Neural progenitor cell (in vitro differentiated cells): ENCODE data around the gene EAPP. TPM values are rescaled to one million over a fixed set of nuclear protein-coding genes. Genes with fewer than 3 reads are reported as not detected.
"Not testable (repeated sequence)": the region's sequence is repeated elsewhere in the genome, so short reads cannot be mapped to it uniquely, and the experiment has no call there.

ENCODE experiments used
- DNase-seq: peaks from one replicate; pipeline ENCODE4 v3.0.0-alpha.2; 2016; ENCODE audit warnings: low spot score
- H2AFZ ChIP-seq: fragments of 200-600 bp; sonication (generic); replicated peaks from 2 replicates; pipeline ENCODE4 v1.6.1; 2016; ENCODE audit warnings: antibody characterized with exemption
- H3F3A ChIP-seq: fragments of 200-600 bp; sonication (generic); 2 replicates; pipeline ENCODE4 v1.6.1; 2016; ENCODE audit warnings: antibody characterized with exemption, low read depth
- H3K27ac ChIP-seq: fragments of 200-600 bp; sonication (generic); 2 replicates; pipeline ENCODE4 v1.5.1; 2016; ENCODE audit warnings: mild to moderate bottlenecking
- H3K27me3 ChIP-seq: fragments of 200-600 bp; sonication (generic); 2 replicates; pipeline ENCODE4 v1.6.1; 2016; ENCODE audit warnings: mild to moderate bottlenecking, moderate library complexity
- H3K36me3 ChIP-seq: fragments of 200-600 bp; sonication (generic); 2 replicates; pipeline ENCODE4 v1.5.1; 2016
- H3K4me1 ChIP-seq: fragments of 200-600 bp; sonication (generic); 2 replicates; pipeline ENCODE4 v1.6.1; 2016; ENCODE audit warnings: mixed run types
- H3K4me2 ChIP-seq: fragments of 200-600 bp; sonication (generic); 2 replicates; pipeline ENCODE4 v1.6.1; 2016
- H3K4me3 ChIP-seq: fragments of 200-600 bp; sonication (generic); 2 replicates; pipeline ENCODE4 v1.5.1; 2016
- H3K79me2 ChIP-seq: fragments of 200-600 bp; sonication (generic); 2 replicates; pipeline ENCODE4 v1.6.1; 2016; ENCODE audit warnings: low read depth
- H3K9ac ChIP-seq: fragments of 200-600 bp; sonication (generic); 2 replicates; pipeline ENCODE4 v1.6.1; 2016
- H3K9me3 ChIP-seq: fragments of 200-600 bp; sonication (generic); 2 replicates; pipeline ENCODE4 v1.5.1; 2016; ENCODE audit warnings: low read depth
- H4K20me1 ChIP-seq: fragments of 200-600 bp; sonication (generic); 2 replicates; pipeline ENCODE4 v1.6.1; 2016; ENCODE audit warnings: low read depth
- H3K27ac Mint-ChIP-seq: 3 replicates; pipeline ENCODE4 v1.8.0; 2021; ENCODE audit warnings: mixed read lengths
- H3K27me3 Mint-ChIP-seq: 2 replicates; pipeline ENCODE4 v1.8.0; 2022; ENCODE audit warnings: low read depth, mild to moderate bottlenecking, inconsistent platforms, moderate library complexity, mixed read lengths; ENCODE audit not compliant: insufficient read depth
- H3K36me3 Mint-ChIP-seq: 3 replicates; pipeline ENCODE4 v1.8.0; 2021; ENCODE audit warnings: mixed read lengths
- H3K4me1 Mint-ChIP-seq: 3 replicates; pipeline ENCODE4 v1.8.0; 2021; ENCODE audit warnings: mixed read lengths
- H3K4me3 Mint-ChIP-seq: 3 replicates; pipeline ENCODE4 v1.8.0; 2021; ENCODE audit warnings: mild to moderate bottlenecking, moderate library complexity, mixed read lengths
- H3K9me3 Mint-ChIP-seq: 3 replicates; pipeline ENCODE4 v1.8.0; 2020; ENCODE audit warnings: mixed read lengths
- EZH2 ChIP-seq: fragments of 200-600 bp; sonication (generic); IDR thresholded peaks from 2 replicates; pipeline ENCODE4 v1.6.1; 2017; ENCODE audit warnings: antibody characterized with exemption, mild to moderate bottlenecking, moderate library complexity
- EZH2phosphoT487 ChIP-seq: fragments of 200-600 bp; sonication (generic); IDR thresholded peaks from 2 replicates; pipeline ENCODE4 v1.6.1; 2017; ENCODE audit warnings: antibody characterized with exemption
- total RNA-seq: library from RNA; depleted of rRNA; stranded (reverse); fragments of >200 nt; gene quantifications from 2 replicates; pipeline ENCODE4 v1.2.3, GENCODE V29; 2015; ENCODE audit warnings: low replicate concordance
- TF ChIP-seq, protein P1 (sequence below): fragments of 200-600 bp; sonication (generic); IDR thresholded peaks from 2 replicates; pipeline ENCODE4 v1.5.1; 2017; ENCODE audit warnings: antibody characterized with exemption, mild to moderate bottlenecking

EAPP gene
- total RNA-seq, 1 donor from 2014 or later = 79.6 TPM

DNA sequence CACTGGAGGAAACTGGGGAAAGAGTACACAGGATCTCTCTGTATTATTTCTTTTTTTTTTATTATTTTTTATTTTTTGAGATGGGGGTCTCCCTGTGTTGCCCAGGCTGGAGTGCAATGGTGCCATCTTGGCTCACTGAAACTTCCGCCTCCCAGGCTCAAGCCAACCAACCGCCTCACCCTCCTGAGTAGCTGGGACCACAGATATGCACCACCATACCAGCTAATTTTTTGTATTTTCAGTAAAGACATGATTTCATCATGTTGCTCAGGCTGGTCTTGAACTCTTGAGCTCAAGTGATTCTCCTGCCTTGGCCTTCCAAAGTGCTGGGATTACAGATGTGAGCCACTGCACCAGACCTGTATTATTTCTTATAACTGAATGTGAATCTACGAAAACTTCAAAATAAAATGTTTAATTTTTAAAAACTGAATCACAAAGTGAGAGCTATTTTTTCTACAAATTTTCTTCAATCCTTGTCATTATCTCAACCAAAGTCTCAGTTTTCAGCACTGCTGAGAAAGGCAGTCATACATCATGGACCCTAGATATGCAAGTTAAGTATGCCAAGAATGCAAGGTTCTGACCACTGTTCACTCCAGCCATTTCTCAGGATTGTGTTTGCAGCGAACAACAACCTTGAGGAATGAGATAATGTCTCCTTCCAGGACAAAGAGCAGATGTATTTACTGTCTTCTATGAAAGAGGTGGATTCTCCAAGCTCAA lies 2.4 kb downstream of the EAPP start:
- no peaks in the 10 kb centered on the region for H3K9me3 Mint-ChIP-seq
- TF ChIP-seq EZH2 (no peak), EZH2phosphoT487 (no peak)
- TF ChIP-seq, protein P1, sequence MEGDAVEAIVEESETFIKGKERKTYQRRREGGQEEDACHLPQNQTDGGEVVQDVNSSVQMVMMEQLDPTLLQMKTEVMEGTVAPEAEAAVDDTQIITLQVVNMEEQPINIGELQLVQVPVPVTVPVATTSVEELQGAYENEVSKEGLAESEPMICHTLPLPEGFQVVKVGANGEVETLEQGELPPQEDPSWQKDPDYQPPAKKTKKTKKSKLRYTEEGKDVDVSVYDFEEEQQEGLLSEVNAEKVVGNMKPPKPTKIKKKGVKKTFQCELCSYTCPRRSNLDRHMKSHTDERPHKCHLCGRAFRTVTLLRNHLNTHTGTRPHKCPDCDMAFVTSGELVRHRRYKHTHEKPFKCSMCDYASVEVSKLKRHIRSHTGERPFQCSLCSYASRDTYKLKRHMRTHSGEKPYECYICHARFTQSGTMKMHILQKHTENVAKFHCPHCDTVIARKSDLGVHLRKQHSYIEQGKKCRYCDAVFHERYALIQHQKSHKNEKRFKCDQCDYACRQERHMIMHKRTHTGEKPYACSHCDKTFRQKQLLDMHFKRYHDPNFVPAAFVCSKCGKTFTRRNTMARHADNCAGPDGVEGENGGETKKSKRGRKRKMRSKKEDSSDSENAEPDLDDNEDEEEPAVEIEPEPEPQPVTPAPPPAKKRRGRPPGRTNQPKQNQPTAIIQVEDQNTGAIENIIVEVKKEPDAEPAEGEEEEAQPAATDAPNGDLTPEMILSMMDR = no peak
- H3F3A ChIP-seq = peaks cover 9% of the 10 kb centered on the region
- H3K36me3 ChIP-seq = peaks cover 6% of the 10 kb centered on the region
- H4K20me1 ChIP-seq = no peaks in the 10 kb centered on the region
- no peak overlapping the region for H3K4me3 ChIP-seq
- H3K9me3 ChIP-seq = no peaks in the 10 kb centered on the region
- H3K4me1 ChIP-seq = peaks cover 11% of the 10 kb centered on the region
- H3K27ac Mint-ChIP-seq = no peak overlapping the region
- no peak overlapping the region for H3K9ac ChIP-seq
- H2AFZ ChIP-seq = no peak overlapping the region
- H3K4me2 ChIP-seq = no peak overlapping the region
- peaks cover 2% of the 10 kb centered on the region for H3K27me3 Mint-ChIP-seq
- peaks cover 15% of the 10 kb centered on the region for H3K4me1 Mint-ChIP-seq
- peaks cover 11% of the 10 kb centered on the region for H3K36me3 Mint-ChIP-seq
- peak overlapping the region; percentile 29 for H3K27ac ChIP-seq
- H3K4me3 Mint-ChIP-seq = peak overlapping the region; percentile 41
- no peaks in the 10 kb centered on the region for H3K27me3 ChIP-seq
- no peak for DNase-seq
- peaks cover 30% of the 10 kb centered on the region for H3K79me2 ChIP-seq

DNA sequence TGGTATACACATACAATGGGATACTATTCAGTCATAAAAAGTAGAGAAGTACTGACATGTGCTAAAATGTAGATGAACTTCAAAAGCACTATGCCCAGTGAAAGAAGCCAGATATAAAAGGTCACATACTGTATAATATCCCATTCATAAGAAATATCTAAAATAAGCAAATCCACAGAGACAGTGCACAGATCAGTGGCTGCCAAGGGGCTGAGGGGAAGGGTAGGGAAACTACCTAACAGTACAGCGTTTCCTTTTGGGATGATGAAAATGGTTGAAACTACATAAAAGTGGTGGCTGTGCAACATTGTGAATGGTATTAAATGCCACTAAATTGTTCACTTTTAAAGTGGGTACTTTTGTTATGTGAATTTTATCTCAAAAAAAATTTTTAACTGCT lies 11.9 kb downstream of the EAPP start:
- Mint-ChIP-seq H3K9me3 (no peaks in the 10 kb centered on the region), H3K4me3 (no peak overlapping the region), H3K27ac (no peak overlapping the region), H3K36me3 (peaks cover 24% of the 10 kb centered on the region), H3K27me3 (no peaks in the 10 kb centered on the region), H3K4me1 (no peaks in the 10 kb centered on the region)
- no peak for DNase-seq
- TF ChIP-seq EZH2 (no peak), EZH2phosphoT487 (no peak)
- TF ChIP-seq, protein P1 = no peak
- Histone ChIP-seq H3K4me2 (no peak overlapping the region), H3K9ac (no peak overlapping the region), H4K20me1 (no peaks in the 10 kb centered on the region), H3K27me3 (no peaks in the 10 kb centered on the region), H2AFZ (no peak overlapping the region), H3K36me3 (peaks cover 3% of the 10 kb centered on the region), H3K9me3 (no peaks in the 10 kb centered on the region), H3K27ac (no peak overlapping the region), H3K4me3 (no peak overlapping the region), H3K79me2 (no peaks in the 10 kb centered on the region), H3F3A (no peaks in the 10 kb centered on the region), H3K4me1 (no peaks in the 10 kb centered on the region)

DNA sequence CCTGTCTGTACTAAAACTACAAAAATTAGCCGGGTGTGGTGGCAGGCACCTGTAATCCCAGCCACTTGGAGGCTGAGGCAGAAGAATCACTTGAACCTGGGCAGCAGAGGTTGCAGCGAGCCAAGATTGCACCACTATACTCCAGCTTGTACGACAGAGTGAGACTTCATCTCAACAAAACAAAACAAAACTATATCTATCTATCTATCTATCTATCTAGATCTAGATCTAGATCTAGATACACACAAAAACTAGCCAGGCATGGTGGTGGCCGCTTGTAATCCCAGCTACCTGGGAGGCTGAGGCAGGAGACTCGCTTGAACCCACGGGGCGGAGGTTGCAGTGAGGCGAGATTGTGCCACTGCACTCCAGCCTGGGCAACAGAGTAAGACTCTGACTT lies 15.3 kb downstream of the EAPP start:
- not testable (repeated sequence) for H3F3A ChIP-seq, H3K27ac ChIP-seq, H3K9me3 Mint-ChIP-seq, H3K9me3 ChIP-seq, H3K4me3 Mint-ChIP-seq, H3K4me1 Mint-ChIP-seq, H3K27ac Mint-ChIP-seq, H3K4me2 ChIP-seq, H3K27me3 ChIP-seq, H3K9ac ChIP-seq, H3K27me3 Mint-ChIP-seq, DNase-seq, H3K36me3 ChIP-seq, H3K79me2 ChIP-seq, H3K4me3 ChIP-seq, H3K4me1 ChIP-seq, H4K20me1 ChIP-seq, H2AFZ ChIP-seq
- peaks cover 37% of the 10 kb centered on the region for H3K36me3 Mint-ChIP-seq

DNA sequence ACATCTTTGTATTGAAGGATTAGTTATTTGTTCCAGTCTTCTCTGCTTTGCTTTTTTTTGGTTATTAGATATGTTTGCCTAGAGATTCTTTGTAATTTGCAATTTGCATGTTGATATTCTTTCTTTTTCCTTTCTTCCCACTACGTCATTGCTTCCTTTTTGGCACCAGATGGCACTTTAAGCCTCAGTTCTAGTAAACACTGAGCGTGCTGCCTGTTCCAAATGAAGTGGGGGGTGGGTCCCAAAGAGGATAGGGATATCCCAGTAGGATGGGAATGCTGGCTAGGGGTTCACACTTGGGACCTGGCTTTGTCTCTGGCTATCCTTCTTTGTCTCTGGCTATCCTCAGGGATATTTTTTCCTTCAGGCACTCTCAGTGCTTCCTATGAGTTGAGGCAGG lies 17.0 kb downstream of the EAPP start:
- Histone ChIP-seq H2AFZ (no peak overlapping the region), H3K4me1 (no peaks in the 10 kb centered on the region), H3K36me3 (no peaks in the 10 kb centered on the region), H3K9ac (no peak overlapping the region), H3F3A (no peaks in the 10 kb centered on the region), H3K27ac (no peak overlapping the region), H3K9me3 (no peaks in the 10 kb centered on the region), H3K4me2 (no peak overlapping the region), H3K27me3 (no peaks in the 10 kb centered on the region), H3K4me3 (no peak overlapping the region), H4K20me1 (no peaks in the 10 kb centered on the region), H3K79me2 (no peaks in the 10 kb centered on the region)
- H3K27ac Mint-ChIP-seq = no peak overlapping the region
- no peak for DNase-seq
- TF ChIP-seq, protein P1 = no peak
- no peak for TF ChIP-seq EZH2
- H3K36me3 Mint-ChIP-seq = peaks cover 43% of the 10 kb centered on the region
- H3K4me3 Mint-ChIP-seq = no peak overlapping the region
- H3K9me3 Mint-ChIP-seq = no peaks in the 10 kb centered on the region
- no peaks in the 10 kb centered on the region for H3K4me1 Mint-ChIP-seq
- peaks cover 2% of the 10 kb centered on the region for H3K27me3 Mint-ChIP-seq

DNA sequence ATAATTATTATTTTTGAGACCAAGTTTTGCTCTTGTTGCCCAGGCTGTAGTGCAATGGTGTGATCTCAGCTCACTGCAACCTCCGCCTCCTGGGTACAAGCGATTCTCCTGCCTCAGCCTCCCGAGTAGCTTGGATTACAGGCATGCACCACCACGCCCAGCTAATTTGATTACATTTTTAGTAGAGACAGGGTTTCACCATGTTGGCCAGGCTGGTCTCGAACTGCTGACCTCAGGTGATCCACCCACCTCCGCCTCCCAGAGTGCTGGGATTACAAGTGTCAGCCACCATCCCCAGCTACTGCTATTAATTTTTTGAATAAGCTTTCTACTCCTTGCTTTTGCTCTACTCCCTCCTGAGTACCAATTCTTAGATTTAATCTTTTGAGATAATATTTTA lies 18.4 kb downstream of the EAPP start:
- H3K27me3 ChIP-seq, H3K4me3 Mint-ChIP-seq, H3F3A ChIP-seq, H3K9ac ChIP-seq, H3K9me3 ChIP-seq, H4K20me1 ChIP-seq, H3K4me2 ChIP-seq, H3K27me3 Mint-ChIP-seq, H3K4me3 ChIP-seq, H3K4me1 ChIP-seq, DNase-seq, H3K79me2 ChIP-seq, H2AFZ ChIP-seq, H3K27ac ChIP-seq, H3K27ac Mint-ChIP-seq, H3K4me1 Mint-ChIP-seq, H3K9me3 Mint-ChIP-seq, H3K36me3 ChIP-seq: not testable (repeated sequence)
- peaks cover 45% of the 10 kb centered on the region for H3K36me3 Mint-ChIP-seq

DNA sequence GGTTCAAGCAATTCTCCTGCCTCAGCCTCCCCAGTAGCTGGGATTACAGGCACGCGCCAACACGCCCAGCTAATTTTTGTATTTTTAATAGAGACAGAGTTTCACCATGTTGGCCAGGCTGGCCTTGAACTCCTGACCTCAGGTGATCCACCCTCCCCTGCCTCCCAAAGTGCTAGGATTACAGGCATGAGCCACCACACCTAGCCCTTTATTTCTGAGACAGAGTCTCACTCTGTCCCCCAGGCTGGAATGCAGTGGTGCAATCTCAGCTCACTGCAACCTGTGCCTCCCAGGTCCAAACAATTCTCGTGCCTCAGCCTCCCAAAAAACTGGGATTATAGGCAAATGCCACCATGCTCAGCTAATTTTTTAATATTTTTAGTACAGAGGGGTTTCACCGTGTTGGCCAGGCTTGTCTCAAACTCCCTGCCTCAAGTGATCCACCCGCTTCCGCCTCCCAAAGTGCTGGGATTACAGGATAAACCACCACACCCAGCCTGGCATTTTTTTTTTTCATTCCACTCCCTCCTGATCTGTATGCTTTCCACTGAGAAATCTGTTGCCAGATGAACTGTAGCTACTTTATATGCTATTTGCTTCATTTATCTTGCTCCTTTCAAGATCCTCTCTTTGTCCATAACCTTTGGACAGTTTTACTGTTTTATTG lies 19.1 kb downstream of the EAPP start:
- not testable (repeated sequence) for H3K27me3 ChIP-seq, H3K27ac ChIP-seq, H3K4me3 ChIP-seq, H3K9ac ChIP-seq, H4K20me1 ChIP-seq, H3K79me2 ChIP-seq, H3K27me3 Mint-ChIP-seq, H3K9me3 ChIP-seq, H3K27ac Mint-ChIP-seq, H3K4me1 ChIP-seq, H3K4me1 Mint-ChIP-seq, H3K4me2 ChIP-seq, H3F3A ChIP-seq, H3K4me3 Mint-ChIP-seq, H3K36me3 ChIP-seq, H2AFZ ChIP-seq, DNase-seq, H3K9me3 Mint-ChIP-seq
- H3K36me3 Mint-ChIP-seq = peaks cover 48% of the 10 kb centered on the region
